ENCODE measurements around the gene ZNF316.
"Not testable (repeated sequence)": the region's sequence is repeated elsewhere in the genome, so short reads cannot be mapped to it uniquely, and the experiment has no call there.

ZNF316 gene

GRCh38 chr7:6648066-6648814, 11.1 kb downstream of the ZNF316 start:
- no peak for DNase-seq

GRCh38 chr7:6648815-6649104, 11.6 kb downstream of the ZNF316 start:
- no peak for DNase-seq

GRCh38 chr7:6649241-6649961, 12.3 kb downstream of the ZNF316 start:
- no peak for DNase-seq

GRCh38 chr7:6650086-6650485, 13.0 kb downstream of the ZNF316 start:
- DNase-seq: no peak

GRCh38 chr7:6650521-6651011, 13.4 kb downstream of the ZNF316 start:
- no peak for DNase-seq

GRCh38 chr7:6651851-6652445, 14.8 kb downstream of the ZNF316 start:
- no peak for DNase-seq

GRCh38 chr7:6652446-6653011, 15.4 kb downstream of the ZNF316 start:
- no peak for DNase-seq

GRCh38 chr7:6653071-6654003, 16.2 kb downstream of the ZNF316 start:
- DNase-seq: no peak

GRCh38 chr7:6654113-6654841, 17.2 kb downstream of the ZNF316 start:
- no peak for DNase-seq

- DNase-seq: no peak
Observed at GRCh38 chr7:6654842-6655610, 17.9 kb downstream of the ZNF316 start.

- no peak for DNase-seq
Observed at GRCh38 chr7:6655636-6656385, 18.7 kb downstream of the ZNF316 start.

GRCh38 chr7:6656413-6656812, 19.3 kb downstream of the ZNF316 start:
- no peak for DNase-seq

- no peak for DNase-seq
Observed at GRCh38 chr7:6658618-6659345, 21.7 kb downstream of the ZNF316 start.

GRCh38 chr7:6670851-6671250, 33.7 kb downstream of the ZNF316 start:
- DNase-seq: not testable (repeated sequence)

- DNase-seq: no peak
Observed at GRCh38 chr7:6675807-6676405, 38.8 kb downstream of the ZNF316 start.

- no peak for DNase-seq
Observed at GRCh38 chr7:6680146-6680545, 43.0 kb downstream of the ZNF316 start.

- DNase-seq: no peak
Observed at GRCh38 chr7:6691103-6691502, 54.0 kb downstream of the ZNF316 start.

GRCh38 chr7:6691609-6692106, 54.5 kb downstream of the ZNF316 start:
- DNase-seq: no peak

- DNase-seq: no peak
Observed at GRCh38 chr7:6700793-6701192, 63.7 kb downstream of the ZNF316 start.

Measured in NCI-H524 treated with DMSO at 0.1 percent for 48 hours (cell line).